IMR-90 (cell line): Measurements from ENCODE around the gene ZCWPW1. TPM values are rescaled to one million over a fixed set of nuclear protein-coding genes. Genes with fewer than 3 reads are reported as not detected.

Experiments
- ATAC-seq: fragments of 200-7000 bp; cut with Tn5 transposase; 2 replicates; pipeline ENCODE4 v1.9.1; 2020; ENCODE audit warnings: low read depth, mild to moderate bottlenecking, moderate library complexity
- BruUV-seq: library from RNA; stranded (reverse); fragments of 400-500 nt; replicated peaks from 2 replicates; lab custom pipeline; 2021; lab: Mats Ljungman, UMichigan
- CTCF ChIA-PET: fragments of 300-600 bp; formaldehyde crosslinking; extraction: SDS; loops from one replicate; lab custom pipeline; 2021; ENCODE audit warnings: antibody characterized with exemption; lab: Yijun Ruan, JAX
- POLR2A ChIA-PET: fragments of 300-600 bp; sonication (Branson Sonifier 250); formaldehyde crosslinking; loops from one replicate; lab custom pipeline; 2022; ENCODE audit warnings: antibody characterized with exemption; ENCODE audit not compliant: unreplicated experiment; lab: Charles Lee
- DNase-seq: peaks from one replicate; pipeline ENCODE4 v3.0.0; 2013
- H2AFZ ChIP-seq: replicated peaks from 2 replicates; pipeline ENCODE3; 2013; ENCODE audit warnings: low read length, mild to moderate bottlenecking; ENCODE audit not compliant: poor library complexity
- H2AK5ac ChIP-seq: 2 replicates; pipeline ENCODE4 v1.6.1; 2013; ENCODE audit warnings: low read depth, low read length, inconsistent platforms
- H2AK9ac ChIP-seq: replicated peaks from 2 replicates; pipeline ENCODE3; 2013; ENCODE audit warnings: mild to moderate bottlenecking, low read depth, low read length, moderate library complexity; ENCODE audit not compliant: poor library complexity
- H2BK120ac ChIP-seq: 2 replicates; pipeline ENCODE4 v1.6.1; 2013; ENCODE audit warnings: low read depth, low read length, inconsistent platforms
- H2BK15ac ChIP-seq: 3 replicates; pipeline ENCODE4 v1.6.1; 2013; ENCODE audit warnings: low read depth, low read length, inconsistent platforms
- H2BK20ac ChIP-seq: 2 replicates; pipeline ENCODE4 v1.6.1; 2013; ENCODE audit warnings: low read depth, mild to moderate bottlenecking, inconsistent platforms, low read length, moderate library complexity
- H2BK5ac ChIP-seq: 2 replicates; pipeline ENCODE4 v1.6.1; 2013; ENCODE audit warnings: mild to moderate bottlenecking, low read depth, low read length, inconsistent platforms; ENCODE audit not compliant: poor library complexity, severe bottlenecking
- H3K14ac ChIP-seq: replicated peaks from 2 replicates; pipeline ENCODE4 v1.6.1; 2013; ENCODE audit warnings: low read depth, low read length, inconsistent platforms
- H3K18ac ChIP-seq: 2 replicates; pipeline ENCODE4 v1.6.1; 2013; ENCODE audit warnings: low read depth, low read length, control low read depth
- H3K23ac ChIP-seq: 2 replicates; pipeline ENCODE4 v1.6.1; 2013; ENCODE audit warnings: low read depth, low read length, inconsistent platforms
- H3K27ac ChIP-seq: 2 replicates; pipeline ENCODE4 v1.5.1; 2013; ENCODE audit warnings: mild to moderate bottlenecking, control low read depth, low read length; ENCODE audit not compliant: insufficient read depth
- H3K27me3 ChIP-seq: 2 replicates; pipeline ENCODE4 v1.6.1; 2013; ENCODE audit warnings: low read length; ENCODE audit not compliant: control insufficient read depth, insufficient read depth
- H3K36me3 ChIP-seq: 2 replicates; pipeline ENCODE4 v1.6.1; 2013; ENCODE audit warnings: low read length, mixed read lengths; ENCODE audit not compliant: control insufficient read depth, insufficient read depth
- H3K4ac ChIP-seq: 2 replicates; pipeline ENCODE4 v1.6.1; 2013; ENCODE audit warnings: low read depth, low read length, inconsistent platforms
- H3K4me1 ChIP-seq: 2 replicates; pipeline ENCODE4 v1.6.1; 2013; ENCODE audit warnings: low read length, mixed read lengths; ENCODE audit not compliant: control insufficient read depth, insufficient read depth
- H3K4me2 ChIP-seq: 2 replicates; pipeline ENCODE4 v1.6.1; 2013; ENCODE audit warnings: low read depth, mild to moderate bottlenecking, control low read depth, low read length, moderate library complexity
- H3K4me3 ChIP-seq: 2 replicates; pipeline ENCODE4 v1.5.1; 2013; ENCODE audit warnings: low read depth, mild to moderate bottlenecking, control low read depth, low read length, moderate library complexity; ENCODE audit not compliant: insufficient read depth
- H3K56ac ChIP-seq: 2 replicates; pipeline ENCODE4 v1.6.1; 2013; ENCODE audit warnings: low read length, inconsistent platforms; ENCODE audit not compliant: insufficient read depth; ENCODE audit errors: extremely low read depth
- H3K79me1 ChIP-seq, 2 experiments: 2 replicates each; pipeline ENCODE4 v1.6.1; 2013; ENCODE audit warnings: low read length in 2 of 2, inconsistent platforms in 1 of 2, low read depth in 1 of 2
- H3K9ac ChIP-seq: 2 replicates; pipeline ENCODE4 v1.6.1; 2013; ENCODE audit warnings: low read depth, low read length, control low read depth
- H3K9me1 ChIP-seq: 2 replicates; pipeline ENCODE4 v1.6.1; 2013; ENCODE audit warnings: low read length, inconsistent platforms; ENCODE audit not compliant: insufficient read depth
- H3K9me3 ChIP-seq: 2 replicates; pipeline ENCODE4 v1.6.1; 2013; ENCODE audit warnings: low read length; ENCODE audit not compliant: control insufficient read depth, insufficient read depth
- H4K20me1 ChIP-seq: 2 replicates; pipeline ENCODE4 v1.6.1; 2013; ENCODE audit warnings: low read length, inconsistent platforms; ENCODE audit not compliant: insufficient read depth
- H4K5ac ChIP-seq: 2 replicates; pipeline ENCODE4 v1.6.1; 2013; ENCODE audit warnings: mild to moderate bottlenecking, low read depth, low read length, control low read depth
- H4K8ac ChIP-seq, 2 experiments: 2 replicates each; pipeline ENCODE4 v1.6.1; 2013; ENCODE audit warnings: low read depth in 2 of 2, low read length in 2 of 2, control low read depth in 1 of 2, inconsistent platforms in 1 of 2
- H4K91ac ChIP-seq: 2 replicates; pipeline ENCODE4 v1.6.1; 2013; ENCODE audit warnings: low read depth, low read length, inconsistent platforms; ENCODE audit not compliant: insufficient read depth
- BHLHE40 ChIP-seq: fragments of 150-350 bp; IDR thresholded peaks from 2 replicates; pipeline ENCODE4 v1.6.1; 2016; ENCODE audit warnings: mild to moderate bottlenecking, low read depth, low read length
- CHD1 ChIP-seq: IDR thresholded peaks from 2 replicates; pipeline ENCODE4 v1.6.1; 2012; ENCODE audit warnings: low read depth, low read length, improper control_type of control experiment
- ELK1 ChIP-seq: fragments of 150-350 bp; IDR thresholded peaks from 2 replicates; pipeline ENCODE4 v1.6.1; 2016; ENCODE audit warnings: low read depth, mild to moderate bottlenecking, low read length, moderate library complexity, borderline replicate concordance
- FOS ChIP-seq: fragments of 150-350 bp; IDR thresholded peaks from 2 replicates; pipeline ENCODE4 v1.6.1; 2016; ENCODE audit warnings: low read depth, low read length
- MAFK ChIP-seq: IDR thresholded peaks from 2 replicates; pipeline ENCODE4 v1.6.1; 2012; ENCODE audit warnings: low read depth, low read length, improper control_type of control experiment
- MAZ ChIP-seq: IDR thresholded peaks from 2 replicates; pipeline ENCODE4 v1.6.1; 2012; ENCODE audit warnings: low read depth, mild to moderate bottlenecking, low read length, improper control_type of control experiment, moderate library complexity, borderline replicate concordance
- MXI1 ChIP-seq: IDR thresholded peaks from 2 replicates; pipeline ENCODE4 v1.6.1; 2012; ENCODE audit warnings: low read depth, mild to moderate bottlenecking, low read length, moderate library complexity, borderline replicate concordance
- NFE2L2 ChIP-seq: fragments of 150-350 bp; IDR thresholded peaks from 2 replicates; pipeline ENCODE4 v1.6.1; 2016; ENCODE audit warnings: low read depth, mild to moderate bottlenecking, low read length
- POLR2A ChIP-seq: IDR thresholded peaks from 2 replicates; pipeline ENCODE4 v1.6.1; 2012; ENCODE audit warnings: mild to moderate bottlenecking, low read depth, low read length
- RAD21 ChIP-seq: IDR thresholded peaks from 2 replicates; pipeline ENCODE4 v1.6.1; 2012; ENCODE audit warnings: low read length, improper control_type of control experiment
- RCOR1 ChIP-seq: IDR thresholded peaks from 2 replicates; pipeline ENCODE4 v1.6.1; 2012; ENCODE audit warnings: mild to moderate bottlenecking, low read length, improper control_type of control experiment; ENCODE audit not compliant: insufficient replicate concordance
- RFX5 ChIP-seq: IDR thresholded peaks from 2 replicates; pipeline ENCODE4 v1.8.0; 2012; ENCODE audit warnings: low read depth, mild to moderate bottlenecking, low read length, moderate library complexity
- SMC3 ChIP-seq: fragments of 150-350 bp; IDR thresholded peaks from 2 replicates; pipeline ENCODE4 v1.6.1; 2016; ENCODE audit warnings: low read depth, mild to moderate bottlenecking, antibody characterized with exemption, low read length, moderate library complexity
- USF2 ChIP-seq: fragments of 150-350 bp; IDR thresholded peaks from 2 replicates; pipeline ENCODE4 v1.6.1; 2017; ENCODE audit warnings: mild to moderate bottlenecking, antibody characterized with exemption, low read length, low read depth
- WGBS, 2 experiments: methylation state at CpG; one replicate each; pipeline versions ENCODE4 v1.1.5 to v1.1.7; 2013; ENCODE audit warnings: missing lambda C conversion rate in 2 of 2; ENCODE audit not compliant: insufficient read length in 1 of 2; ENCODE audit errors: extremely low coverage in 2 of 2; 5-methylcytosine and 5-hydroxymethylcytosine counted together
- dilution Hi-C: fragments of 300-500 bp; cut with HindIII; formaldehyde crosslinking; loops from one replicate; pipeline ENCODE4 v1.14.3; 2018; ENCODE audit warnings: low sequenced_read_pairs; ENCODE audit not compliant: unreplicated experiment
- in situ Hi-C: fragments of 300-500 bp; cut with MboI; formaldehyde crosslinking; loops from 3 replicates; pipeline ENCODE4 v1.14.3; 2019; ENCODE audit warnings: low sequenced_read_pairs, inconsistent platforms, mixed read lengths
- intact Hi-C: fragments of 100-400 bp; cut with micrococcal nuclease; formaldehyde crosslinking; loops from 2 replicates; pipeline ENCODE4 v1.10.0; 2022
- polyA plus RNA-seq, 3 experiments: library from polyadenylated mRNA; depleted of rRNA; stranded (reverse); fragments of >200 nt; gene quantifications; 2 replicates each; pipeline ENCODE4 v1.2.3, GENCODE V29; 2012; ENCODE audit warnings: low replicate concordance in 1 of 3
- total RNA-seq: library from RNA; depleted of rRNA; stranded (reverse); fragments of >200 nt; gene quantifications from 2 replicates; pipeline ENCODE4 v1.2.3, GENCODE V29; 2012

The ZCWPW1 gene
- total and polyA plus RNA-seq, 2 of the 4 experiments (the other 2 are of a cell fraction): 0.72 to 1.3 TPM

GRCh38 chr7:100367676-100368613 lies 60.6 kb downstream of the ZCWPW1 start:
- H2BK20ac ChIP-seq: no peak overlapping the region
- CTCF ChIA-PET: interaction anchor here (0.6 kb wide), 1 partner anchor 28 kb away, joined by 3 read pairs; no protein-coding TSS in a partner anchor

More at GRCh38 chr7:100367676-100368613, 60.6 kb downstream of the ZCWPW1 start:
- H4K5ac ChIP-seq: no peak overlapping the region
- H3K14ac ChIP-seq: no peak overlapping the region
- 0 out of 2 replicates have a peak, but pooled peaks cover 6% of the 10 kb centered on the region for H3K9me1 ChIP-seq
- DNase-seq (no peak), ATAC-seq (no peak)
- no peaks in the 10 kb centered on the region for H4K20me1 ChIP-seq
- H4K8ac ChIP-seq: no peak overlapping the region
- no peak overlapping the region for H2AK5ac ChIP-seq
- 86% methylated on average over 3 of the region's 12 CpGs; no CpG with 5 or more reads in 1 of the 2 experiments for WGBS, 2 experiments
- no peak overlapping the region for H2BK120ac ChIP-seq
- TF ChIP-seq ELK1 (no peak), CHD1 (no peak), FOS (no peak), MXI1 (no peak), USF2 (no peak), NFE2L2 (no peak), RCOR1 (no peak), POLR2A (no peak), SMC3 (no peak), BHLHE40 (no peak), RAD21 (no peak), MAFK (no peak), RFX5 (no peak), MAZ (no peak)
- BruUV-seq: no TSS peak
- dilution Hi-C loops: no loop called here
- H3K18ac ChIP-seq: no peak overlapping the region
- H4K91ac ChIP-seq: no peak overlapping the region
- peaks cover 6% of the 10 kb centered on the region for H3K4me1 ChIP-seq
- H3K9ac ChIP-seq: no peak overlapping the region
- H3K23ac ChIP-seq: no peak overlapping the region
- H3K79me1 ChIP-seq: no peaks in the 10 kb centered on the region
- no peak overlapping the region for H3K4me2 ChIP-seq
- no peak overlapping the region for H2AFZ ChIP-seq
- peaks cover 3% of the 10 kb centered on the region; the same call in 1 of the 2 replicates for H3K36me3 ChIP-seq
- H2AK9ac ChIP-seq: no peak overlapping the region
- no peaks in the 10 kb centered on the region for H3K27me3 ChIP-seq
- H2BK15ac ChIP-seq: no peak overlapping the region
- POLR2A ChIA-PET: no interaction called here
- H3K27ac ChIP-seq: no peak overlapping the region
- H2BK5ac ChIP-seq: no peak overlapping the region
- no peak overlapping the region for H3K4ac ChIP-seq
- H3K4me3 ChIP-seq: no peak overlapping the region
- no peak overlapping the region for H3K56ac ChIP-seq
- H3K9me3 ChIP-seq: no peaks in the 10 kb centered on the region
- in situ Hi-C loops: no loop called here
- intact Hi-C loops: no loop called here
